HepG2 (cell line): ENCODE measurements around the gene BRAF. TPM values are rescaled to one million over a fixed set of nuclear protein-coding genes. Genes with fewer than 3 reads are reported as not detected.

ENCODE experiments used
- ATAC-seq: fragments of 200-7000 bp; cut with Tn5 transposase; 3 replicates; pipeline ENCODE4 v1.9.1; 2020; ENCODE audit warnings: mild to moderate bottlenecking, moderate library complexity
- BruUV-seq: library from RNA; stranded (reverse); fragments of 400-500 nt; replicated peaks from 2 replicates; lab custom pipeline; 2021; lab: Mats Ljungman, UMichigan
- CTCF ChIA-PET: fragments of 300-600 bp; formaldehyde crosslinking; extraction: SDS; loops from one replicate; lab custom pipeline; 2021; ENCODE audit warnings: low total read pairs, inconsistent platforms, low intra/inter-chr PET ratio; lab: Yijun Ruan, JAX
- POLR2A ChIA-PET: fragments of 350-600 bp; sonication (Branson Sonifier 250); formaldehyde crosslinking; loops from one replicate; lab custom pipeline; 2020; ENCODE audit warnings: antibody characterized with exemption, inconsistent platforms; lab: Yijun Ruan, JAX
- DNase-seq: peaks from one replicate; pipeline ENCODE4 v3.0.0-alpha.2; 2015; ENCODE audit warnings: low spot score
- FAIRE-seq: peaks from 3 replicates; lab custom pipeline; 2011; peaks lifted over from hg19 to GRCh38; lab: Jason Lieb, UNC
- H2AFZ ChIP-seq: one replicate; pipeline ENCODE4 v1.6.1; 2011; ENCODE audit warnings: low read length, inconsistent platforms
- H3K27ac ChIP-seq: fragments of 300-600 bp; 3 replicates; pipeline ENCODE4 v1.8.0; 2011; ENCODE audit warnings: mixed run types, mild to moderate bottlenecking, mixed read lengths, low read length, inconsistent platforms; ENCODE audit not compliant: insufficient read depth; ENCODE audit errors: extremely low read length
- H3K27me3 ChIP-seq, 2 experiments: fragments of 200-600 bp in 1 of 2; 2 replicates in 1 of 2; 3 replicates in 1 of 2; pipeline versions ENCODE4 v1.6.0 to v1.8.0; 2011; ENCODE audit warnings: low read length in 2 of 2, mild to moderate bottlenecking in 2 of 2, moderate library complexity in 2 of 2, inconsistent platforms in 1 of 2; ENCODE audit not compliant: insufficient read depth in 2 of 2, control insufficient read depth in 1 of 2
- H3K36me3 ChIP-seq, 2 experiments: fragments of 200-600 bp in 1 of 2; replicated peaks in 1 of 2; 2 replicates in 1 of 2; 3 replicates in 1 of 2; pipeline versions ENCODE4 v1.5.1 to v1.8.0; 2011; ENCODE audit warnings: low read length in 2 of 2, inconsistent platforms in 1 of 2; ENCODE audit not compliant: insufficient read depth in 2 of 2, control insufficient read depth in 1 of 2
- H3K4me1 ChIP-seq: 2 replicates; pipeline ENCODE4 v1.5.1; 2012; ENCODE audit warnings: low read length, inconsistent platforms; ENCODE audit not compliant: insufficient read depth
- H3K4me2 ChIP-seq: 2 replicates; pipeline ENCODE4 v1.6.0; 2011; ENCODE audit warnings: low read depth, low read length, inconsistent platforms
- H3K4me3 ChIP-seq, 3 experiments: fragments of 200-600 bp in 1 of 3; sonication (generic), shearing (Covaris generic) in 1 of 3; replicated peaks in 1 of 3; 2 replicates each; pipeline ENCODE4 v1.5.1; 2011 to 2016; ENCODE audit warnings: low read length in 3 of 3, inconsistent platforms in 2 of 3, low read depth in 2 of 3, mild to moderate bottlenecking in 2 of 3, control low read depth in 1 of 3, mixed read lengths in 1 of 3; ENCODE audit not compliant: insufficient read depth in 1 of 3
- H3K79me2 ChIP-seq: one replicate; pipeline ENCODE4 v1.6.1; 2011; ENCODE audit warnings: low read length, inconsistent platforms; ENCODE audit not compliant: insufficient read depth
- H3K9ac ChIP-seq: 2 replicates; pipeline ENCODE4 v1.6.0; 2011; ENCODE audit warnings: mild to moderate bottlenecking, low read depth, low read length, inconsistent platforms; ENCODE audit not compliant: insufficient read depth
- H3K9me3 ChIP-seq: 2 replicates; pipeline ENCODE4 v1.5.1; 2012; ENCODE audit warnings: mild to moderate bottlenecking, low read length
- H4K20me1 ChIP-seq: 2 replicates; pipeline ENCODE4 v1.6.0; 2011; ENCODE audit warnings: inconsistent platforms, mild to moderate bottlenecking, low read length, moderate library complexity; ENCODE audit not compliant: insufficient read depth
- ERF ChIP-seq: IDR thresholded peaks from 2 replicates; pipeline ENCODE4 v1.6.1; 2018; ENCODE audit warnings: missing biosample characterization, missing genetic modification reagents
- HOMEZ ChIP-seq: IDR thresholded peaks from 2 replicates; pipeline ENCODE4 v1.6.1; 2016; ENCODE audit warnings: low read depth
- IRX3 ChIP-seq: sonication (generic); formaldehyde crosslinking; IDR thresholded peaks from 2 replicates; pipeline ENCODE4 v1.8.1; 2023; ENCODE audit warnings: mild to moderate bottlenecking, low read depth, missing genetic modification reagents, borderline replicate concordance
- LBX2 ChIP-seq: sonication (generic); formaldehyde crosslinking; IDR thresholded peaks from 2 replicates; pipeline ENCODE4 v1.5.0; 2020; ENCODE audit warnings: missing genetic modification reagents, mild to moderate bottlenecking, borderline replicate concordance
- PCBP2 ChIP-seq: fragments of 200-400 bp; formaldehyde crosslinking; optimal IDR thresholded peaks from 2 replicates; pipeline ENCODE3; 2018; ENCODE audit warnings: low read length, low read depth; ENCODE audit not compliant: poor library complexity, severe bottlenecking
- SMAD9 ChIP-seq: sonication (generic); formaldehyde crosslinking; IDR thresholded peaks from 2 replicates; pipeline ENCODE4 v1.5.1; 2020; ENCODE audit warnings: mild to moderate bottlenecking, missing genetic modification reagents
- SNAPC4 ChIP-seq: sonication (generic); formaldehyde crosslinking; IDR thresholded peaks from 2 replicates; pipeline ENCODE4 v1.4.0; 2020; ENCODE audit warnings: mild to moderate bottlenecking, missing genetic modification reagents
- TBX2 ChIP-seq: sonication (generic); formaldehyde crosslinking; IDR thresholded peaks from 2 replicates; pipeline ENCODE4 v1.5.0; 2020; ENCODE audit warnings: missing genetic modification reagents, mild to moderate bottlenecking, borderline replicate concordance
- TP53 ChIP-seq: sonication (generic); formaldehyde crosslinking; conservative IDR thresholded peaks from 2 replicates; pipeline ENCODE4 v1.4.0; 2020; ENCODE audit warnings: missing genetic modification reagents
- ZBTB20 ChIP-seq: sonication (generic); formaldehyde crosslinking; IDR thresholded peaks from 2 replicates; pipeline ENCODE4 v1.8.1; 2023; ENCODE audit warnings: missing genetic modification reagents, low read depth, mild to moderate bottlenecking, borderline replicate concordance
- ZNF333 ChIP-seq: sonication (generic); formaldehyde crosslinking; IDR thresholded peaks from 2 replicates; pipeline ENCODE4 v1.4.0; 2020; ENCODE audit warnings: mild to moderate bottlenecking, missing genetic modification reagents, borderline replicate concordance
- ZNF546 ChIP-seq: sonication (generic); formaldehyde crosslinking; conservative IDR thresholded peaks from 2 replicates; pipeline ENCODE4 v1.8.1; 2023; ENCODE audit warnings: mild to moderate bottlenecking, missing genetic modification reagents
- ZNF550 ChIP-seq: sonication (generic); formaldehyde crosslinking; IDR thresholded peaks from 2 replicates; pipeline ENCODE4 v1.4.0; 2020; ENCODE audit warnings: mild to moderate bottlenecking, missing genetic modification reagents, borderline replicate concordance
- WGBS: methylation state at CpG from one replicate; pipeline ENCODE4 v1.1.6; 2017; ENCODE audit warnings: low lambda C conversion rate; 5-methylcytosine and 5-hydroxymethylcytosine counted together
- in situ Hi-C: cut with HindIII; loops from 2 replicates; pipeline ENCODE4 v1.10.0; 2017; ENCODE audit warnings: low pct_unique_long_range_greater_than_20kb; ENCODE audit not compliant: extremely low pct_ligation_motif_present
- intact Hi-C: fragments of 100-400 bp; cut with micrococcal nuclease; formaldehyde crosslinking; loops from one replicate; pipeline ENCODE4 v1.10.0; 2022; ENCODE audit not compliant: unreplicated experiment
- polyA plus RNA-seq, 8 experiments: library from polyadenylated mRNA; depleted of rRNA in 3 of 8; stranded (reverse) in 7 of 8; unstranded in 1 of 8; fragments of >200 nt; fragmentation: Illumina TruSeq in 4 of 8; extraction: Trizol in 4 of 8; gene quantifications; 2 replicates each; pipeline versions ENCODE4 v1.2.1 to v1.2.3, GENCODE V29; 2011 to 2016; ENCODE audit warnings: low read depth in 4 of 8, missing spikeins in 1 of 8, mixed read lengths in 1 of 8; ENCODE audit not compliant: insufficient read depth in 1 of 8
- total RNA-seq, 5 experiments: library from RNA; depleted of rRNA; stranded (reverse); fragments of >200 nt; fragmentation: Illumina TruSeq; extraction: Trizol; gene quantifications; 2 replicates each; pipeline ENCODE4 v1.2.3, GENCODE V29; 2016; ENCODE audit warnings: low read depth in 1 of 5

The BRAF gene
- total and polyA plus RNA-seq, 2 of the 13 experiments (the other 11 are each of a cell fraction or from before 2014, with no cell fraction given): 12.5 to 13.4 TPM

- peak; percentile 67 for DNase-seq
- Histone ChIP-seq H3K27me3 (no peaks in the 10 kb centered on the region; a peak in 1 of 5 replicates), H3K9ac (peak within 1 kb of the TSS; percentile 84), H3K4me2 (peak within 1 kb of the TSS; percentile 93), H4K20me1 (0 out of 2 replicates have a peak, but pooled peaks cover 10% of the 10 kb centered on the region), H2AFZ (no peak within 1 kb of the TSS), H3K4me3 (peak within 1 kb of the TSS; percentile 74 to 96 (median 80)), H3K9me3 (no peaks in the 10 kb centered on the region), H3K79me2 (peaks cover 39% of the 10 kb centered on the region), H3K27ac (peak within 1 kb of the TSS; percentile 81), H3K36me3 (peaks cover 0 to 3% of the 10 kb centered on the region in 2 experiments; a peak in 2 of 5 replicates), H3K4me1 (peaks cover 28% of the 10 kb centered on the region)
- ChIA-PET POLR2A (interaction anchor here (0.6 to 1.1 kb wide), 7 partner anchors 10 to 1461 kb away, joined by 3 to 6 read pairs (median 4); partner anchors contain the start of gene ADCK2), CTCF (no interaction called here)
- in situ Hi-C loops: loop anchor here (25.0 kb wide), 1 partner anchor 315 kb away; the partner anchor contains the start of gene MRPS33
- no TSS peak for BruUV-seq
- peak; percentile 92 for ATAC-seq
- FAIRE-seq: no peak
- intact Hi-C loops: no loop called here
- WGBS: 8% methylated on average over 4 of the region's 82 CpGs
- TF ChIP-seq TP53 (CRISPR knock-in tag) (peak; percentile 28; the same call in 1 of the 2 replicates), SNAPC4 (no peak), ZNF333 (no peak; the same call in 1 of the 2 replicates), TBX2 (CRISPR knock-in tag) (peak; percentile 88), HOMEZ (no peak), PCBP2 (no peak), ERF (CRISPR knock-in tag) (no peak), ZNF546 (CRISPR knock-in tag) (0 out of 2 replicates have a peak, but pooled peaks have one; percentile 66), IRX3 (CRISPR knock-in tag) (peak; percentile 71; the same call in 1 of the 2 replicates), ZNF550 (no peak; the same call in 1 of the 2 replicates), SMAD9 (CRISPR knock-in tag) (0 out of 2 replicates have a peak, but pooled peaks have one; percentile 7), ZBTB20 (CRISPR knock-in tag) (peak; percentile 45; the same call in 1 of the 2 replicates), LBX2 (CRISPR knock-in tag) (peak; percentile 13; the same call in 1 of the 2 replicates)
Observed at GRCh38 chr7:140696680-140697446, 227.9 kb downstream of the BRAF start, which contains the start of gene NDUFB2. Gene NDUFB2 (plus strand): TSS chr7:140696708. CDS start chr7:140696745, 37 bp downstream.
